HG02840 (cell line): ENCODE data around the gene NMS.

ENCODE experiments used
- ATAC-seq: cut with Tn5 transposase; IDR thresholded peaks from one replicate; pipeline ENCODE4 v1.9.1; 2021; ENCODE audit warnings: mild to moderate bottlenecking, moderate library complexity, moderate number of reproducible peaks; ENCODE audit not compliant: unreplicated experiment, low FRiP score

The NMS gene

DNA sequence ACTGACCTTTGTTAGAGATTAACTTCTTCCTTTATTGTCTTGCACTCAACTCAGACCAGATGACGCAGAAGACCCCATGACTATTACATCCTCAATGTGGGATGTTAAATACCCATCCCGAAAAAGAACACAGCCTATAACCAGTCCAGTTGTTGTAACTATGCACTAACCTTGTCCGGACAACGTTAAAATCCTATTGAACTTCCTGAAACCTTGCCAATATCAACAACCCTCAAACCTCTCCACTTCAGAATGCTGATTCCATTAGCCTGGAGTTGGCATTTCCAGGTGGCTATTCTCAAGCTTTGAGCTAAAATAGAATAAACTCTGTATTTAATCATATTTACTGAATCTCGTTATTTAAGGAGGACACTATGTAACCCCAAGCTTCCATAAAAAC is 13.6 kb downstream of the NMS start:
- ATAC-seq: no peak

DNA sequence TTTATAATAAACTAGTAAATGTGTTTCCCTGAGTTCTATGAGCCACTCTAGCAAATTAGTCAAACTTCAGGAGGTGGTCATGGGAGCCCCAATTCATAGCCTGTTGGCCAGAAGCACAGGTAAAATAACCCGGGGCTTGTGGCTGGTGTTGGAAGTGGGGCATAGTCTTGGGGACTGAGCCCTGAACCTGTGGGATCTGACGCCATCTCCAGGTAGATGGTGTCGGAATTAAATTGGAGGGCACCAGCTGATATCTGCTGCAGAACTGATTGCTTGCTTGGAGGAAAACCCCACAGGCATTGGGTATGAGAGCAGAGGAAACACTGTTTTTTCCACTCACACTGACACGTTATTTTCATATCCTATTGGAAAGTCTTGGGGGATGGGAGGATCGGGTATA is 14.1 kb downstream of the NMS start:
- ATAC-seq: no peak

DNA sequence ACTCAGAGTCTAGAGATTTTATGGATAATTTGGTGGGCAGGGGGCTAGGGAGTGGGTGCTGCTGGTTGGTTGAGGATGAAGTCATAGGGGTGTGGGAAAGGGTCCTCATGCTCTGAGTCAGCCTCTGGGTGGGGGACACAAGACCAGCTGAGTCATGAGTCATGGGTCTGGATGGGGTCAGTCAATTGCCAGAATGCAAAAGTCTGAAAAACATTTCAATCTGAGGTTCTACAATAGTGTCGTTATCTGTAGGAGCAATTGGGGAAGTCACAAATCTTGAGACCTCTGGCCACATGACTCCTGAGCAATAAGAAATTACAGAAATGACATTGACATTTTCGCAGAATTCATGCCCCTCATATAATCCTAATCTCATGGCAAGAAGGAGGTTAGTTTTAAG is 15.1 kb downstream of the NMS start:
- no peak for ATAC-seq

- no peak for ATAC-seq
Measured at GRCh38 chr2:100494712-100495111, 24.4 kb downstream of the NMS start.

DNA sequence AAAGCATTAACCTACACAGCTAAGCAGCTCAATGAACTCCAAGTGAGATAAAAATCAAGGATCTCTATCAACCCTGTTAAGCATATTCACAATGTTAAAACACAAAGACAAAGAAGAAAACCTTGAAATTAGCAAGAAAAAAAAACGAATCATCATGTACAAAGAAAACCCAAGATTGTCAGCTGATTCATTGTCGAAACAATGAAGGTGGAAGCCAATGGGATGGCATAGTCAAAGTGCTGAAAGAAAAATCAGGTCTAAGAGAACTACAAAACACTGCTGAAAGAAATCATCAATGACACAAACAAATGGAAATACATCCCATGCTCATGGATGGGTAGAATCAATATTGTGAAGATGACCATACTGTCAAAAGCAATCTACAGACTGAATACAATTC is 32.5 kb downstream of the NMS start:
- no peak for ATAC-seq

- no peak for ATAC-seq
Measured at GRCh38 chr2:100504542-100504941, 34.3 kb downstream of the NMS start.

DNA sequence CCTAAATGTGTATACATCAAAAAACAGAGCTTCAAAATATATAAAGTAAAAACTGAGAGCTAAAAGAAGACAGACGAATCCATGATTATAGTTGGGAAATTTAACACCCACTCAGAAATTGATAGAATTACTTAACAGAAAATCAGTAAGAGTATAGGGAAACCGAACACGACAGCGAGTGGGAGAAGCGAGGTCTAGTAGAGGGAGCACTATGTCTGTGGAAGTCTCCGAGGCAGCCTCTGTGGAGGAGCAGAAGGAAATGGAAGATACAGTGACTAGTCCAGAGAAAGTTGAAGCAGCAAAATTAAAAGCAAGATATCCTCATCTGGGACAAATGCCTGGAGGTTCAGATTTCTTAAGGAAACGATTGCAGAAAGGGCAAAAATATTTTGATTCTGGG is 38.8 kb downstream of the NMS start:
- ATAC-seq: no peak

DNA sequence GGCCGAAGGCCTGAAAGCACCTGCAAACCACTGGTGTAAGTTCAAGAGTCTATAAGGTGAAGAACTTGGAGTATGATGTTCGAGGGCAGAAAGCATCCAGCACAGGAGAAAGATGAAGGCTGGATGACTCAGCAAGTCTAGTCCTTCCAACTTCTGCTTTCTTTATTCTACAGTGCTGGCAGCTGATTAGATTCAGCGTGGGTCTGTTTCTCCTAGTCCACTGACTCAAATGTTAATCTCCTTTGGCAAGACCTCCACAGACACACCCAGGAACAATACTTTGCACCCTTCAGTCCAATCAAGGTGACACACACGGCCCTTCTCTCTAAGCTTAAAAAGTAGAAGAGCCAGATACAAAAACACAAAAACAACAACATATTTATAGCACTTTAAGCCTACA is 43.4 kb downstream of the NMS start:
- no peak for ATAC-seq

- no peak for ATAC-seq
Measured at GRCh38 chr2:100517556-100517955, 47.3 kb downstream of the NMS start.

- ATAC-seq: no peak
Measured at GRCh38 chr2:100518801-100519200, 48.5 kb downstream of the NMS start.

DNA sequence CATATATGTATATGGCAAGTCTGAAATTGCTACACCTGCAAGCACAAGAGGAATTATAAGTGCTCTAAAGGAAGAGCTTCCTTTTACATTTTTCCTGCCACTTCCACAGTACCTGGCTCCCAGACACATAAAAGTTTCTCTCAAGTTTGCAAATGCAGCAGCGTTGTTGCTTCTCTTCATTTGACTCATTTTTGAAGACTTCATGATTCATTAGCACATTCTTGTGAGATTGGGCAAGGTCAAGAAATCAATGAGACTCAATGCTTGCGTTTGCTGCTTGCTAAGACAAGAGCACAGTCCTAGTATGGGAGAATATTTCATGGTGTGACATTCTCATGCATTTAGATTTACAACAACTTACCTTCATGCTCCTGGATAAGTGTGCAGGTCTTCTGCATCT is 49.9 kb downstream of the NMS start:
- ATAC-seq: no peak

GRCh38 chr2:100522430-100522829 is 52.1 kb downstream of the NMS start:
- ATAC-seq: no peak

GRCh38 chr2:100524331-100524730 is 54.0 kb downstream of the NMS start:
- ATAC-seq: no peak

DNA sequence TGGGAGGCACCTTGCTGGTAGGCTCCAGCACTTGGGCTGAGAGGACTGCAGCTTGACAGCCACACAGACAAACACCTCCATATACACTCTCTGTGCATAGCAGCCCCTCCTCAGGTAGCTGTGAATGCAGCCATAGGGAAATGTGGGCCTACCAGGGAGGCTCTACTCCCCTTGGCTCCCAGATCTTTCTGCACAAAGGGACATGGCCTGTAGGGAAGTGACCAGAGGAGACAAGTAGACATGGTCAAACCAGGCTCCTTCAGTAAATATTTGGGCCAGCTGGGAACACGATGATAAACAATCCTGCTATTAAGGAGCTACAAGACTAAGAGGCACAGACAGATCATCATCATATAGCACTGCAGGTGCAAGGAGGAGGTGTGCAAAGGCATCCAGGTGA is 56.6 kb downstream of the NMS start:
- no peak for ATAC-seq

DNA sequence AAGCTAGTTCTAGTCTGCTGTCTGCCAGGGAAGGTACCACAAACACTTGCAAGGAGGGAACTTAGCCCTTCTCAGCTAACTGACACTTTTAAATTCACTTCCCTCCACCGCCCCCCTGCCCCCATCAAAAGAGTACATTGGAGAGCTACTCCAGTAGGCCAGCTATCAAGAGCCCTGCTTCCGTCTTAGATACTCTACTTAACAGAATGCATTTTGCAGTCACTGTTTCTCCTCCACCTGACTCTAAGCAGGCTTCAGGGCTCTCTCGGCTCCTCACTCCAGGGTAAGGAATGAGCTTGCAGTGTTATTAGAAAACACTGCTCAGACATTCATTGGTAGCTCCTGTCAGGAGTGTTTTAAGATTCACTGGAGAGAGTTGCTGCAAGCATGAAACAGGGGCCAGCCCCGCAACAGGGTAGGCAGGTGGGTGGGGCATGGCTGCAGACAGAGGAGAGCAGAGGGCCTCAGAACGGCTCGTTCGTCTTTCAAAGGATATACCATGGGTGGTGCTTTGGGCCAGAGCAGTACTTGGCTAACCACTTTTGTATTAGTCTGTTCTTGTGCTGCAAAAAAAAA is 57.2 kb downstream of the NMS start:
- ATAC-seq: no peak

GRCh38 chr2:100529176-100529575 is 58.9 kb downstream of the NMS start:
- no peak for ATAC-seq

DNA sequence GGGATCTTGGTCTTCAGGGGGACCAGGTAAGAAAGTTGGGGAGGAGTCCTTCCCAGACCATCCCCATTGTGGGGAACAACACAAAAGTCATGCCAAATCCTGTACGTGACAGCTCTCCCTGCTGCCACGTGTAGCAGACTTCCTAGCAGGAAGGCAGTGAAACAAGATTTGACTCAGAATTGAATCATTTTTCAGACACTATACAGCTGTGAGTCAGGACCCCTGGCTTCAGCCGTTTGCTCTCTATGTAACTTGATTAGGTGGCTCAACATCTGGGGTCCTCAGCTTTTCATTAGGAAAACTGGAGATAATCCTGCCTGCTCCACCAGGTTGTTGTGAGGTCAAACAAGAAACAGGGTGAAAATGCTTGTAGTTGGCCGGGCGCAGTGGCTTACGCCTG is 59.6 kb downstream of the NMS start:
- no peak for ATAC-seq
